ENCODE measurements around the gene MPG. TPM values are rescaled to one million over a fixed set of nuclear protein-coding genes. Genes with fewer than 3 reads are reported as not detected.

MPG gene
- total and polyA plus RNA-seq, 7 donors = 23.0 to 68.1 (median 43.1) TPM

GRCh38 chr16:72561-73548, 5.2 kb upstream of the MPG start, which contains the start of gene RHBDF1:
TSS of gene RHBDF1 (minus strand) at chr16:72631. CDS start at chr16:65015, 7,616 bp downstream.
- DNase-seq (peak; percentile 72 to 82), ATAC-seq (peak; percentile 60 to 75 (median 74))
- Histone ChIP-seq H3K36me3 (ENCODE audit: insufficient read depth in 1 of 2, low read depth in 1 of 2) (no peaks in the 10 kb centered on the region), H3K9me3 (no peaks in the 10 kb centered on the region), H3K4me3 (peak within 1 kb of the TSS; percentile 87), H3K27ac (peak within 1 kb of the TSS; percentile 87), H3K27me3 (ENCODE audit: insufficient read depth in 3 of 3, low read length in 2 of 3) (no peaks in the 10 kb centered on the region), H3K4me1 (peaks cover 52% of the 10 kb centered on the region)
- intact Hi-C loops (cut with DNase I) = no loop called here
- 20 to 40% (median 35%) methylated on average over 33 to 62 of the region's 62 CpGs for WGBS, 3 donors
- no peak for TF ChIP-seq CTCF (IDR thresholded peaks at IDR 0.05)

- H3K27ac ChIP-seq = peak overlapping the region; percentile 21
- no peak overlapping the region for H3K4me3 ChIP-seq
- peaks cover 56% of the 10 kb centered on the region for H3K4me1 ChIP-seq
- WGBS, 3 donors = 39 to 57% (median 48%) methylated on average over 12 of the region's 12 CpGs
- ATAC-seq (no peak), DNase-seq (peak in 1 of 2 donors; percentile 58)
- no peak for TF ChIP-seq CTCF (IDR thresholded peaks at IDR 0.05)
- H3K9me3 ChIP-seq = no peaks in the 10 kb centered on the region
- H3K36me3 ChIP-seq (ENCODE audit: insufficient read depth in 1 of 2, low read depth in 1 of 2) = no peaks in the 10 kb centered on the region
- intact Hi-C loops (cut with DNase I) = no loop called here
- H3K27me3 ChIP-seq (ENCODE audit: insufficient read depth in 3 of 3, low read length in 2 of 3) = no peaks in the 10 kb centered on the region
Measured at GRCh38 chr16:74051-74746, 3.8 kb upstream of the MPG start.

- Histone ChIP-seq H3K9me3 (no peaks in the 10 kb centered on the region), H3K27ac (peak overlapping the region; percentile 94), H3K27me3 (ENCODE audit: insufficient read depth in 3 of 3, low read length in 2 of 3) (no peaks in the 10 kb centered on the region), H3K4me1 (peaks cover 54% of the 10 kb centered on the region), H3K36me3 (ENCODE audit: insufficient read depth in 1 of 2, low read depth in 1 of 2) (peaks cover 0 to 5% of the 10 kb centered on the region in 2 donors), H3K4me3 (no peak overlapping the region)
- no peak for TF ChIP-seq CTCF (IDR thresholded peaks at IDR 0.05)
- intact Hi-C loops (cut with DNase I) = no loop called here
- WGBS, 3 donors = 83 to 89% (median 84%) methylated on average over 16 of the region's 16 CpGs
- DNase-seq (no peak), ATAC-seq (no peak)
Measured at GRCh38 chr16:74747-75334, 3.2 kb upstream of the MPG start.

GRCh38 chr16:75580-76501, 2.2 kb upstream of the MPG start:
- intact Hi-C loops (cut with DNase I) = no loop called here
- WGBS, 3 donors = 40 to 41% (median 40%) methylated on average over 10 to 11 of the region's 11 CpGs
- Histone ChIP-seq H3K9me3 (no peaks in the 10 kb centered on the region), H3K36me3 (ENCODE audit: insufficient read depth in 1 of 2, low read depth in 1 of 2) (peaks cover 0 to 15% of the 10 kb centered on the region in 2 donors), H3K27ac (peak overlapping the region; percentile 94), H3K4me3 (peak overlapping the region; percentile 91), H3K27me3 (ENCODE audit: insufficient read depth in 3 of 3, low read length in 2 of 3) (no peaks in the 10 kb centered on the region), H3K4me1 (peaks cover 46% of the 10 kb centered on the region)
- DNase-seq (peak; percentile 85 to 92), ATAC-seq (peak in 2 of 4 donors; percentile 25 to 27)
- TF ChIP-seq CTCF (IDR thresholded peaks at IDR 0.05) = no peak

Measured in psoas muscle (tissue), 8 donors.